Testis (tissue), 2 donors: ENCODE data around the gene GRK7.

Experiments used
- CTCF ChIP-seq, 3 experiments: fragments of 450-650 bp in 2 of 3; fragments of 200-600 bp in 1 of 3; sonication (generic) in 1 of 3; IDR thresholded peaks; one replicate each; pipeline ENCODE4 v1.5.1; 2016 to 2019; ENCODE audit warnings: antibody characterized with exemption in 3 of 3, mild to moderate bottlenecking in 2 of 3, moderate library complexity in 1 of 3
- POLR2A ChIP-seq: fragments of 450-650 bp; IDR thresholded peaks from one replicate; pipeline ENCODE4 v1.6.1; 2017; ENCODE audit warnings: antibody characterized with exemption, mild to moderate bottlenecking, moderate library complexity

- TF ChIP-seq CTCF (IDR thresholded peaks at IDR 0.05) (peak; percentile 86 to 98 (median 95)), POLR2A (peak; percentile 60)
Observed at GRCh38 chr3:141738022-141738890, 25.0 kb upstream of the GRK7 start, which contains the start of gene RNF7.
